CMK (cell line): ENCODE data around the gene GPR21.
A peak's percentile ranks its signal among the peaks of the same experiment; 100 is the strongest.

Experiments
- DNase-seq: peaks from one replicate; pipeline ENCODE4 v3.0.0-alpha.2; 2010; ENCODE audit warnings: low read depth

Gene GPR21, protein sequence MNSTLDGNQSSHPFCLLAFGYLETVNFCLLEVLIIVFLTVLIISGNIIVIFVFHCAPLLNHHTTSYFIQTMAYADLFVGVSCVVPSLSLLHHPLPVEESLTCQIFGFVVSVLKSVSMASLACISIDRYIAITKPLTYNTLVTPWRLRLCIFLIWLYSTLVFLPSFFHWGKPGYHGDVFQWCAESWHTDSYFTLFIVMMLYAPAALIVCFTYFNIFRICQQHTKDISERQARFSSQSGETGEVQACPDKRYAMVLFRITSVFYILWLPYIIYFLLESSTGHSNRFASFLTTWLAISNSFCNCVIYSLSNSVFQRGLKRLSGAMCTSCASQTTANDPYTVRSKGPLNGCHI

DNA sequence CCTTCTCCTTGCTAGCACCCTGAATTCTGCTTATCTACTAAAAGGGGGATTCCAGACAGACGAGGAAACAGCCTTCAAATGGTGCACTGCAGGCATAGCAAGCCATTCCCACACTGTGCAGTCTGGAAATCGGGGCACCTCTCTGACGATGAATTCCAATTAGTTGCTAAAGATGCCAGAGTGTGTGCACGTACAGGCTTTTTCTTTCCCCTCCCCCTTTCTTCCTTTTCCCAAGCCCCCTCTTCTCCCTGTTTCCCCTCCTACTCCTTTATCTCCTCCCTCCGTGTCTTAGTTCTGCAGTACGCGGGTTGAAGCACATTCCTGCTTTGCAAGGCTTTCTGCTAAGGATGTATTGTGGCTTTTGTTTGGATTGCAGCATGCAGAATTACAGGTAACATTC, at the start of gene GPR21:
Gene GPR21, plus strand, starts transcription at position 316 of the 400 bp plus-strand sequence. CDS start 900 bp downstream, outside the sequence.
- DNase-seq, result no peak

DNA sequence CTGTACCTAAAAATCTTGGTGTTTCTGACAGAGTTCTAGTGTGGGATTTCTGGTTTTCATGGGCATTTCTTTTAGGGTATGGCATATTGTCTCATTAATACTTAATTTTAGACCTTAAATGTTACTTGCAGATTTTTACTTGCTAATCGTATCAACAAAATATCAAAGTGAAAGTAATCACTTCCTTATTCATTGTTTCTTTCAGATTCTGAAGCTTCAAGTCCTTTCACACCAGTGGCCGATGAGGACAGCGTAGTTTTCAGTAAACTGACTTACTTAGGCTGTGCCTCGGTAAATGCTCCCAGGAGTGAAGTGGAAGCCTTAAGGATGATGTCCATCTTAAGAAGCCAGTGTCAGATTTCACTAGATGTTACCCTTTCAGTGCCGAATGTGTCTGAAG, 47.5 kb upstream of the GPR21 start:
- no peak for DNase-seq

DNA sequence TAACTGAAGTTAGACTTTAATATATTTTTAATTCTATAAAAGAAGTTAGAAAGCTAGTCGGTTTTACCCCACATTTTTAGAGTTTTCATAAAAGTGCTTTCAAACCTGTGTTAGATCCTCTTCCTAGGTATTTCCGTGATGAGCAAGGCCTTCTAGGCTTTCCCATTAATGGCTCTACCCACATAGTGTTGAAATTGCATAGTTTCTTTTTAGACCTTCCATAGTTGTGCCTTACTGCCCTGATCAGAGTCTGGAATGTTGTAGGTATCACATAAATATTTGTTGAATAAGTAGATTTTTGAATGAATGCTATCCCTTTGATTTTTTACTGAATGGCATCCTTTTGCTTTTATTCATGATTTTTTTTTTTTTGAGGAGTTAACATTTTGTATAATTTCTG, 45.3 kb upstream of the GPR21 start:
- no peak for DNase-seq

GRCh38 chr9:122988920-122989621, 44.4 kb upstream of the GPR21 start:
- no peak for DNase-seq

GRCh38 chr9:122991370-122991830, 42.1 kb upstream of the GPR21 start:
- DNase-seq, result peak; percentile 17

GRCh38 chr9:122996586-122996985, 36.9 kb upstream of the GPR21 start:
- no peak for DNase-seq

GRCh38 chr9:122998448-122998847, 35.0 kb upstream of the GPR21 start:
- no peak for DNase-seq

GRCh38 chr9:123000371-123001068, 32.9 kb upstream of the GPR21 start:
- no peak for DNase-seq

GRCh38 chr9:123002754-123003153, 30.7 kb upstream of the GPR21 start:
- DNase-seq, result no peak

DNA sequence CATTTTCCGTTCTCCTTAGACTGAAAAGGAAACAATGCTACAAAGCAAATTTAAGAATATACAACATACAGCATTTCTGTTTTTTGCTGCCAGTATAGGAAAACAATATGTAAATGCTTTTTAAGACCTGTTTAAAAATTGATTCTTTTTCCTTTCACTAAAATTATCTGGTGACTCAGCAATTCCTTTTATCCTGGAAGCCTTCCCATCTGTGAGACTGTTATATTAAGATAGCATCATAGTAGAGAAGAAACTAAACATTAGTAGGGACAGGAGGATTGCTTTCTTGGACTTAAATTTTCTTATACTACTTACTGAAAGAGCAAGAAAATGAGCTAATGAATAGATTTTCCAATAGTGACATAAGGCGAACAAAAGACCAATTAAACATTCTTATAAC, 30.0 kb upstream of the GPR21 start:
- DNase-seq, result no peak

GRCh38 chr9:123005964-123006363, 27.5 kb upstream of the GPR21 start:
- no peak for DNase-seq

DNA sequence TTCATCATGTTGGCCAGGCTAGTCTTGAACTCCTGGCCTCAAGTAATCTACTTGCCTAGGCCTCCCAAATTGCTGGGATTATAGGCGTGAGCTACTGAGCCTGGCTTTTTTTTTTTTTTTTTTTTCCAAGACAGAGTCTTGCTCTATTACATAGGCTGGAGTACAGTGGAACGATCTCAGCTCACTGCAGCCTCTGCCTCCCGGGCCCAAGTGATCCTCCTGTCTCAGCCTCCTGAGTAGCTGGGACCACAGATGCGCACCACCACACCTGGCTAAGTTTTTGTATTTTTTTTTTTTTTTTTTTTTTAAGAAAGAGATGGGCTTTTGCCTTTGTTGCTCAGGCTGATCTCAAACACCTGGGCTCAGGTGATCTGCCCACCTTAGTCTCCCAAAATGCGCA, 26.2 kb upstream of the GPR21 start:
- no peak for DNase-seq

GRCh38 chr9:123008909-123009308, 24.6 kb upstream of the GPR21 start:
- no peak for DNase-seq

DNA sequence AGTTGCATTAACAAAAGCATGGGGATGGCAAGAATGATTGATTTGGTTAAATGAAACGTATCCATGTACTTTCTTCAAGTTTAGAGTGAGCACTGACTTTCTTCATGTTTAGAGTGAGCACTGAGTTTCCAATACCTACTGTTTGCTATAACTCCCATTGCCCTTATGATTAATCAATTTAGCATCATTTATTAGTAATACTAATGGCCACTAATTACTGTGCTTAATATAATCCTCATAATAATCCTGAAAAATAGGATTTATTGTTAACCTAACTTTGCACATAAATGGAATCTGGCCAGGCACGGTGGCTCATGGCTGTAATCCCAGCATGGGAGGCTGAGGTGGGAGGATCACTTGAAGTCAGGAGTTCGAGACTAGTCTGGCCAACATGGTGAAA, 22.1 kb upstream of the GPR21 start:
- DNase-seq, result no peak

DNA sequence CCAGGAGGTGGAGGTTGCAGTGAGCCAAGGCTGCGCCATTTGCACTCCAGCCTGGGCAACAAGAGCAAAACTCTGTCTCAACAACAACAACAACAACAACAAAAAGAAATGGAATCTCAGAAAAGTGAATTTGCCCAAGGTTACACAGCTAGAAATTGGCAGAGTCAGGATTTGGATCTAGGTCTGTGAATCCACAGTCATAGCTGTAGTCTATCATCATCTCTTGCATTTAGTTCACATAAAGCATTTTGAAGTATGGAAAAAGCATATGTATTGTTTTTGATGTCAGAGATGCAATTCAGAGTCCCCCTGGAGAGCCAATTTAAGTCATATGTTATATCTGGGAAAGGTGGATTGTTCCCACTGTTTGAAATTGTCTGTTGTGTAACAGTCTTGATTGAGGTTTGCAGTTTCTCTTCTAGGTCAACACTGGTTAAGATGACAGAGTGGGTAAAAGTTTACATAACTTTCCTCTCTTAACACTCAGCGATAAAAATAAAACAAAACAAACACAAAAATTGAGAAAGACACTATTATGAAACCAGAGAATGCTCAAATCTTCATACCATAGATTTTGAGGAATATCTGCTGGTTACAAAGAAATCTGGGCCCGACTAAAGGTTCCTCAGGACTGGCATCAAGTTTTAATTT, 21.5 kb upstream of the GPR21 start:
- no peak for DNase-seq

- no peak for DNase-seq
Measured at GRCh38 chr9:123016631-123017030, 16.8 kb upstream of the GPR21 start.

GRCh38 chr9:123020796-123021195, 12.7 kb upstream of the GPR21 start:
- DNase-seq, result no peak

DNA sequence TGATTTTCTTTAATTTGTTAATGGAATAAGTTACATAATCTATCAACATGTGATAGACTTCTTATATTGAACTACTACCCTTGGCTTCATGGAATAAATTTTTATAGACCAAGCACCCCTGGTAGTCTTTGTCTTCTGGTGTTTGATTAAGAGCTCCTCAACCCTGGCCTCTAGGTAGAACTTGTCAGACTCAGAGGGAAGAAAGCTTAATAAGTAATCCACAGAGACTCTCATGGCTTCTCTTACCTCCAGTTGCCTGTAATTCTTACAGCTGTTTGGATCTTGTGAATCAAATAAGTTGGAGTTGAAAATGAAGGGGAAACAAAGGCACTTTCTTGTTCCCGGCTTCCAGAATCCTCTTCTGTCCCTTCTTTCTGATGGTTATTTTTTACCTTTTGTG, 7.0 kb upstream of the GPR21 start:
- DNase-seq, result no peak

GRCh38 chr9:123027517-123027916, 6.0 kb upstream of the GPR21 start:
- DNase-seq, result no peak

- no peak for DNase-seq
Measured at GRCh38 chr9:123028136-123028535, 5.3 kb upstream of the GPR21 start.

GRCh38 chr9:123028973-123029372, 4.5 kb upstream of the GPR21 start:
- no peak for DNase-seq

DNA sequence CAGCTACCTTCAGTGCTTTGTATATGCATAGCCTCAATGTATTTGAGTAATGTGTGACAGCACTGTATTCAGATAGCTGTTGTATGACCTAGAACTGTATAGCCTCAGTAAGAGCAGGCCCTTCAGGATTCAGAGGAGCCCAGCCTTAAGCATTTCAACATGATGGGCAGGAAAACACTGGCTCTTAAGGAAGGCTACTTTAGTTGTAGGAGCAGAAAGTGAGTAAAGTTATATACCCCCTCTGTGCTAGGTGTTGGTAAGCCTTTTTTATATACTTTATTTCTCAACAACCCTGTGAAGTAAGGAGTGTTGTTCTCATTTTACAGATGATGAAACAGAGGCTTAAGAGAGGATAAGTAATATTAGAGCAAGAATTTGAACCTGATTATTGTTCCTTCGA, 1.5 kb upstream of the GPR21 start:
- DNase-seq, result no peak
